HFFc6 (cell line): ENCODE data around the gene SLC25A48. TPM values are rescaled to one million over a fixed set of nuclear protein-coding genes. Genes with fewer than 3 reads are reported as not detected.
A peak's percentile ranks its signal among the peaks of the same experiment; 100 is the strongest.
"Not testable (repeated sequence)": the region's sequence is repeated elsewhere in the genome, so short reads cannot be mapped to it uniquely, and the experiment has no call there.

Source experiments
- DNase-seq: peaks from one replicate; pipeline ENCODE4 v3.0.0-alpha.2; 2018
- H3K27ac Mint-ChIP-seq: 2 replicates; pipeline ENCODE4 v1.8.0; 2020; ENCODE audit warnings: mild to moderate bottlenecking, mixed read lengths
- H3K27me3 Mint-ChIP-seq: 2 replicates; pipeline ENCODE4 v1.8.0; 2021; ENCODE audit warnings: mild to moderate bottlenecking, moderate library complexity, mixed read lengths; ENCODE audit not compliant: insufficient read depth
- H3K36me3 Mint-ChIP-seq: 2 replicates; pipeline ENCODE4 v1.8.0; 2021; ENCODE audit warnings: low read depth, mixed read lengths
- H3K4me1 Mint-ChIP-seq: 2 replicates; pipeline ENCODE4 v1.8.0; 2020; ENCODE audit warnings: low read depth, mixed read lengths
- H3K4me3 Mint-ChIP-seq: 2 replicates; pipeline ENCODE4 v1.8.0; 2020; ENCODE audit warnings: mild to moderate bottlenecking, moderate library complexity, mixed read lengths
- H3K9me3 Mint-ChIP-seq: 2 replicates; pipeline ENCODE4 v1.8.0; 2020; ENCODE audit warnings: mild to moderate bottlenecking, mixed read lengths
- total RNA-seq, 6 experiments: library from RNA; stranded (reverse); fragmentation: NEBNext Ultra II Directional; extraction: Animal tissue kit (Norgen Biotek cat#: 25700); gene quantifications; 2 replicates in 1 of 6; 3 replicates in 5 of 6; pipeline ENCODE4 v1.2.3, GENCODE V29; 2021
- TF ChIP-seq, protein P1 (sequence below): fragments of 200-600 bp; sonication (generic); IDR thresholded peaks from 2 replicates; pipeline ENCODE4 v1.5.0; 2021; ENCODE audit warnings: antibody characterized with exemption, mild to moderate bottlenecking

Gene SLC25A48
- total RNA-seq, 6 experiments from 2014 or later, result not detected

- Mint-ChIP-seq H3K36me3 (no peaks in the 10 kb centered on the region), H3K9me3 (no peaks in the 10 kb centered on the region; the same call in 1 of the 2 replicates), H3K27ac (no peak overlapping the region), H3K4me3 (peak overlapping the region; percentile 24; the same call in 1 of the 2 replicates), H3K27me3 (peaks cover 32% of the 10 kb centered on the region), H3K4me1 (peaks cover 5% of the 10 kb centered on the region; the same call in 1 of the 2 replicates)
- TF ChIP-seq, protein P1, sequence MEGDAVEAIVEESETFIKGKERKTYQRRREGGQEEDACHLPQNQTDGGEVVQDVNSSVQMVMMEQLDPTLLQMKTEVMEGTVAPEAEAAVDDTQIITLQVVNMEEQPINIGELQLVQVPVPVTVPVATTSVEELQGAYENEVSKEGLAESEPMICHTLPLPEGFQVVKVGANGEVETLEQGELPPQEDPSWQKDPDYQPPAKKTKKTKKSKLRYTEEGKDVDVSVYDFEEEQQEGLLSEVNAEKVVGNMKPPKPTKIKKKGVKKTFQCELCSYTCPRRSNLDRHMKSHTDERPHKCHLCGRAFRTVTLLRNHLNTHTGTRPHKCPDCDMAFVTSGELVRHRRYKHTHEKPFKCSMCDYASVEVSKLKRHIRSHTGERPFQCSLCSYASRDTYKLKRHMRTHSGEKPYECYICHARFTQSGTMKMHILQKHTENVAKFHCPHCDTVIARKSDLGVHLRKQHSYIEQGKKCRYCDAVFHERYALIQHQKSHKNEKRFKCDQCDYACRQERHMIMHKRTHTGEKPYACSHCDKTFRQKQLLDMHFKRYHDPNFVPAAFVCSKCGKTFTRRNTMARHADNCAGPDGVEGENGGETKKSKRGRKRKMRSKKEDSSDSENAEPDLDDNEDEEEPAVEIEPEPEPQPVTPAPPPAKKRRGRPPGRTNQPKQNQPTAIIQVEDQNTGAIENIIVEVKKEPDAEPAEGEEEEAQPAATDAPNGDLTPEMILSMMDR, result peak; percentile 77
- DNase-seq, result peak; percentile 3
Measured at GRCh38 chr5:135833961-135834638, 363 bp upstream of the SLC25A48 start.

DNA sequence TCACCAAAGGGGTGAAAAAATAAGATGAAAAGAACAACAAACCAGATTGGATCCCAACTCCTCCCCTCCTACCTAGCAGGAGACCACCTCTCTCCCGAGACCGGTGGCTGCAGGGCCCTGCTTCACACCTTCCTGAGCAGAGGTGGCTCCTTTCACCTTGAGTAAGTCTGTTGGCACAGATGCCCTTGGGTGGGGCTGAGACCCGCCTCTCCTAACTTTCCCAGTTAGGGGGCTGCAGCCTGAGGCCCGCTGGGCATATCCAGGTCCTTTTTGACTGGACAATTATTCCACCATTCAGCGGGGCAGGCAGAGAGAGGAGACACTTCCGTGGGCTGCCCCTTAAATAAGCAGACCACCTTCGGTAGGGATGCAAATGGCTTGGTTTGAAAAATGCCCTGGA lies 1.3 kb downstream of the SLC25A48 start:
- H3K4me1 Mint-ChIP-seq, result peaks cover 5% of the 10 kb centered on the region; the same call in 1 of the 2 replicates
- H3K9me3 Mint-ChIP-seq, result no peaks in the 10 kb centered on the region; the same call in 1 of the 2 replicates
- DNase-seq, result no peak
- no peak overlapping the region for H3K27ac Mint-ChIP-seq
- peaks cover 22% of the 10 kb centered on the region for H3K27me3 Mint-ChIP-seq
- TF ChIP-seq, protein P1, result no peak
- H3K36me3 Mint-ChIP-seq, result no peaks in the 10 kb centered on the region
- no peak overlapping the region for H3K4me3 Mint-ChIP-seq

GRCh38 chr5:135838395-135838794 lies 3.9 kb downstream of the SLC25A48 start:
- H3K27me3 Mint-ChIP-seq, result peaks cover 16% of the 10 kb centered on the region
- H3K9me3 Mint-ChIP-seq, H3K4me3 Mint-ChIP-seq, H3K27ac Mint-ChIP-seq, H3K36me3 Mint-ChIP-seq, H3K4me1 Mint-ChIP-seq, DNase-seq: not testable (repeated sequence)

GRCh38 chr5:135839566-135839965 lies 5.1 kb downstream of the SLC25A48 start:
- no peak overlapping the region for H3K4me3 Mint-ChIP-seq
- H3K27me3 Mint-ChIP-seq, result peaks cover 14% of the 10 kb centered on the region
- TF ChIP-seq, protein P1, result no peak
- no peaks in the 10 kb centered on the region for H3K36me3 Mint-ChIP-seq
- no peaks in the 10 kb centered on the region; the same call in 1 of the 2 replicates for H3K9me3 Mint-ChIP-seq
- H3K27ac Mint-ChIP-seq, result no peak overlapping the region
- no peaks in the 10 kb centered on the region for H3K4me1 Mint-ChIP-seq
- DNase-seq, result no peak

GRCh38 chr5:135840959-135841358 lies 6.5 kb downstream of the SLC25A48 start:
- no peak for DNase-seq

GRCh38 chr5:135842737-135843136 lies 8.3 kb downstream of the SLC25A48 start:
- H3K36me3 Mint-ChIP-seq, result no peaks in the 10 kb centered on the region
- H3K27ac Mint-ChIP-seq, result no peak overlapping the region
- H3K4me1 Mint-ChIP-seq, result no peaks in the 10 kb centered on the region
- H3K27me3 Mint-ChIP-seq, result peaks cover 13% of the 10 kb centered on the region
- TF ChIP-seq, protein P1, result no peak
- no peak for DNase-seq
- H3K9me3 Mint-ChIP-seq, result no peaks in the 10 kb centered on the region; the same call in 1 of the 2 replicates
- no peak overlapping the region for H3K4me3 Mint-ChIP-seq

More at GRCh38 chr5:135840959-135841358, 6.5 kb downstream of the SLC25A48 start:
- H3K9me3 Mint-ChIP-seq, result no peaks in the 10 kb centered on the region; the same call in 1 of the 2 replicates
- H3K36me3 Mint-ChIP-seq, result no peaks in the 10 kb centered on the region
- H3K4me3 Mint-ChIP-seq, result no peak overlapping the region
- peaks cover 10% of the 10 kb centered on the region for H3K27me3 Mint-ChIP-seq
- H3K4me1 Mint-ChIP-seq, result no peaks in the 10 kb centered on the region
- H3K27ac Mint-ChIP-seq, result no peak overlapping the region
- TF ChIP-seq, protein P1, result no peak
